Measurements from ENCODE around the gene ECHS1. TPM values are rescaled to one million over a fixed set of nuclear protein-coding genes. Genes with fewer than 3 reads are reported as not detected.

ECHS1 gene
- total and polyA plus RNA-seq, 10 of the 15 experiments (the other 5 are each of a cell fraction or from before 2014, with no cell fraction given), result 32.7 to 164 (median 62.4) TPM

DNA sequence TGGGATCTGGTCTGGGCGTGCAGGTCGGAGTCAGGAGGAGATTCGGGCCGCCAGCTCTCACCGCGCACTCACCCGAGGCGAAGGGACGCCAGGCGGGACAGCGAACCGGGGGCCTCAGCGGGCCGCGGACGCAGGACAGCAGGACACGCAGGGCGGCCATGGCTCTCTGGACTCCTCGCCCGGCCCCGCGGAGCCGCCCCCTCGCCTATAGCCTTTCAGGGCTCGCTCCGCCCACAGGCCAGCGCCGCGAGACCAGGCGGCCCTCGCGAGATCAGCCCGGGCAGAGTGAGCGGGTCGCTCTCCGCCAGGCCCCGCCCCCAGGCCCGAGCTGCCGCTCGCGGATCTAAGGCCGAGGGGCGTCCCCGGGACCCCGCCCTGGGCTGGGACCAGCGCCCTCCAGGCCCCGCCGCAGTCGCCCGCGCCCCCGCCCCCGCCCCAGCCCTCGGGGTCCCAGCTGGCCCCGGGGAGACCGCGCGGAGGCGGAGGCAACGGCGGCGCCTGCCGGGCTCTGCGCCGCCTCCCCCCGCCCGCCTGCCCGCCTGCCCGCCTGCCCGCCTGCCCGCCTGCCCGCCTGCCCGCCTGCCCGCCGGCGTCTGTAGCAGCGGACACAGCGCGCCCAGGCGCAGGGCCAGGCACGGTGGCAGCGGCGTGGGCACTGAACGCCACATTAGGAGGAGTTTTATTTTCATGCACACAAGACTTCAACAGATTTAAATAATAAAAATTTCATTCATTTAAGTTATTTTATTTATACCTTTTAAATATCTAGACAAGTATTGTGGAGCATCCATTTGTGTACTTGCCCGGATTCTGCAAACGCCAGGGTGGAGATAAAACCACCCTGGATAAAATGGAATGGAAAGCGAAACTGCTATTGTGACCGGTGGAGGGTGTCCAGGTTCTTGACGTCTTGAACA, at the start of gene ECHS1 (continued):
- TF ChIP-seq, protein P1, sequence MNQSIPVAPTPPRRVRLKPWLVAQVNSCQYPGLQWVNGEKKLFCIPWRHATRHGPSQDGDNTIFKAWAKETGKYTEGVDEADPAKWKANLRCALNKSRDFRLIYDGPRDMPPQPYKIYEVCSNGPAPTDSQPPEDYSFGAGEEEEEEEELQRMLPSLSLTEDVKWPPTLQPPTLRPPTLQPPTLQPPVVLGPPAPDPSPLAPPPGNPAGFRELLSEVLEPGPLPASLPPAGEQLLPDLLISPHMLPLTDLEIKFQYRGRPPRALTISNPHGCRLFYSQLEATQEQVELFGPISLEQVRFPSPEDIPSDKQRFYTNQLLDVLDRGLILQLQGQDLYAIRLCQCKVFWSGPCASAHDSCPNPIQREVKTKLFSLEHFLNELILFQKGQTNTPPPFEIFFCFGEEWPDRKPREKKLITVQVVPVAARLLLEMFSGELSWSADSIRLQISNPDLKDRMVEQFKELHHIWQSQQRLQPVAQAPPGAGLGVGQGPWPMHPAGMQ (IDR thresholded peaks at IDR 0.05; ENCODE audit: borderline replicate concordance), result peak; percentile 70
- TF ChIP-seq, protein P2, sequence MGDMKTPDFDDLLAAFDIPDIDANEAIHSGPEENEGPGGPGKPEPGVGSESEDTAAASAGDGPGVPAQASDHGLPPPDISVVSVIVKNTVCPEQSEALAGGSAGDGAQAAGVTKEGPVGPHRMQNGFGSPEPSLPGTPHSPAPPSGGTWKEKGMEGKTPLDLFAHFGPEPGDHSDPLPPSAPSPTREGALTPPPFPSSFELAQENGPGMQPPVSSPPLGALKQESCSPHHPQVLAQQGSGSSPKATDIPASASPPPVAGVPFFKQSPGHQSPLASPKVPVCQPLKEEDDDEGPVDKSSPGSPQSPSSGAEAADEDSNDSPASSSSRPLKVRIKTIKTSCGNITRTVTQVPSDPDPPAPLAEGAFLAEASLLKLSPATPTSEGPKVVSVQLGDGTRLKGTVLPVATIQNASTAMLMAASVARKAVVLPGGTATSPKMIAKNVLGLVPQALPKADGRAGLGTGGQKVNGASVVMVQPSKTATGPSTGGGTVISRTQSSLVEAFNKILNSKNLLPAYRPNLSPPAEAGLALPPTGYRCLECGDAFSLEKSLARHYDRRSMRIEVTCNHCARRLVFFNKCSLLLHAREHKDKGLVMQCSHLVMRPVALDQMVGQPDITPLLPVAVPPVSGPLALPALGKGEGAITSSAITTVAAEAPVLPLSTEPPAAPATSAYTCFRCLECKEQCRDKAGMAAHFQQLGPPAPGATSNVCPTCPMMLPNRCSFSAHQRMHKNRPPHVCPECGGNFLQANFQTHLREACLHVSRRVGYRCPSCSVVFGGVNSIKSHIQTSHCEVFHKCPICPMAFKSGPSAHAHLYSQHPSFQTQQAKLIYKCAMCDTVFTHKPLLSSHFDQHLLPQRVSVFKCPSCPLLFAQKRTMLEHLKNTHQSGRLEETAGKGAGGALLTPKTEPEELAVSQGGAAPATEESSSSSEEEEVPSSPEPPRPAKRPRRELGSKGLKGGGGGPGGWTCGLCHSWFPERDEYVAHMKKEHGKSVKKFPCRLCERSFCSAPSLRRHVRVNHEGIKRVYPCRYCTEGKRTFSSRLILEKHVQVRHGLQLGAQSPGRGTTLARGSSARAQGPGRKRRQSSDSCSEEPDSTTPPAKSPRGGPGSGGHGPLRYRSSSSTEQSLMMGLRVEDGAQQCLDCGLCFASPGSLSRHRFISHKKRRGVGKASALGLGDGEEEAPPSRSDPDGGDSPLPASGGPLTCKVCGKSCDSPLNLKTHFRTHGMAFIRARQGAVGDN (IDR thresholded peaks at IDR 0.05), result peak; percentile 43; the same call in 1 of the 2 replicates
- TF ChIP-seq MEF2B (IDR thresholded peaks at IDR 0.05; ENCODE audit: partially characterized antibody, poor library complexity, severe bottlenecking) (no peak), MYC (IDR thresholded peaks at IDR 0.05; ENCODE audit: insufficient read depth, insufficient read length, insufficient replicate concordance, low read length, severe bottlenecking) (no peak), RUNX3 (IDR thresholded peaks at IDR 0.05; ENCODE audit: low read length) (peak; percentile 6; the same call in 1 of the 2 replicates), SRF (IDR thresholded peaks at IDR 0.05; ENCODE audit: low read depth in 2 of 2, low read length in 2 of 2) (peak in 1 of 2 experiments; percentile 39; a peak in 2 of 4 replicates)
- TF ChIP-seq, protein P3, sequence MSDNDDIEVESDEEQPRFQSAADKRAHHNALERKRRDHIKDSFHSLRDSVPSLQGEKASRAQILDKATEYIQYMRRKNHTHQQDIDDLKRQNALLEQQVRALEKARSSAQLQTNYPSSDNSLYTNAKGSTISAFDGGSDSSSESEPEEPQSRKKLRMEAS (IDR thresholded peaks at IDR 0.05; ENCODE audit: low read depth, low read length), result 0 out of 2 replicates have a peak, but pooled peaks have one; percentile 43
- TF ChIP-seq, protein P4, sequence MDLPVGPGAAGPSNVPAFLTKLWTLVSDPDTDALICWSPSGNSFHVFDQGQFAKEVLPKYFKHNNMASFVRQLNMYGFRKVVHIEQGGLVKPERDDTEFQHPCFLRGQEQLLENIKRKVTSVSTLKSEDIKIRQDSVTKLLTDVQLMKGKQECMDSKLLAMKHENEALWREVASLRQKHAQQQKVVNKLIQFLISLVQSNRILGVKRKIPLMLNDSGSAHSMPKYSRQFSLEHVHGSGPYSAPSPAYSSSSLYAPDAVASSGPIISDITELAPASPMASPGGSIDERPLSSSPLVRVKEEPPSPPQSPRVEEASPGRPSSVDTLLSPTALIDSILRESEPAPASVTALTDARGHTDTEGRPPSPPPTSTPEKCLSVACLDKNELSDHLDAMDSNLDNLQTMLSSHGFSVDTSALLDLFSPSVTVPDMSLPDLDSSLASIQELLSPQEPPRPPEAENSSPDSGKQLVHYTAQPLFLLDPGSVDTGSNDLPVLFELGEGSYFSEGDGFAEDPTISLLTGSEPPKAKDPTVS (IDR thresholded peaks at IDR 0.05; ENCODE audit: low read depth, low read length), result no peak
- TF ChIP-seq, protein P5, sequence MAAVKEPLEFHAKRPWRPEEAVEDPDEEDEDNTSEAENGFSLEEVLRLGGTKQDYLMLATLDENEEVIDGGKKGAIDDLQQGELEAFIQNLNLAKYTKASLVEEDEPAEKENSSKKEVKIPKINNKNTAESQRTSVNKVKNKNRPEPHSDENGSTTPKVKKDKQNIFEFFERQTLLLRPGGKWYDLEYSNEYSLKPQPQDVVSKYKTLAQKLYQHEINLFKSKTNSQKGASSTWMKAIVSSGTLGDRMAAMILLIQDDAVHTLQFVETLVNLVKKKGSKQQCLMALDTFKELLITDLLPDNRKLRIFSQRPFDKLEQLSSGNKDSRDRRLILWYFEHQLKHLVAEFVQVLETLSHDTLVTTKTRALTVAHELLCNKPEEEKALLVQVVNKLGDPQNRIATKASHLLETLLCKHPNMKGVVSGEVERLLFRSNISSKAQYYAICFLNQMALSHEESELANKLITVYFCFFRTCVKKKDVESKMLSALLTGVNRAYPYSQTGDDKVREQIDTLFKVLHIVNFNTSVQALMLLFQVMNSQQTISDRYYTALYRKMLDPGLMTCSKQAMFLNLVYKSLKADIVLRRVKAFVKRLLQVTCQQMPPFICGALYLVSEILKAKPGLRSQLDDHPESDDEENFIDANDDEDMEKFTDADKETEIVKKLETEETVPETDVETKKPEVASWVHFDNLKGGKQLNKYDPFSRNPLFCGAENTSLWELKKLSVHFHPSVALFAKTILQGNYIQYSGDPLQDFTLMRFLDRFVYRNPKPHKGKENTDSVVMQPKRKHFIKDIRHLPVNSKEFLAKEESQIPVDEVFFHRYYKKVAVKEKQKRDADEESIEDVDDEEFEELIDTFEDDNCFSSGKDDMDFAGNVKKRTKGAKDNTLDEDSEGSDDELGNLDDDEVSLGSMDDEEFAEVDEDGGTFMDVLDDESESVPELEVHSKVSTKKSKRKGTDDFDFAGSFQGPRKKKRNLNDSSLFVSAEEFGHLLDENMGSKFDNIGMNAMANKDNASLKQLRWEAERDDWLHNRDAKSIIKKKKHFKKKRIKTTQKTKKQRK (IDR thresholded peaks at IDR 0.05; ENCODE audit: low read depth, low read length), result no peak
- TF ChIP-seq, protein P6, sequence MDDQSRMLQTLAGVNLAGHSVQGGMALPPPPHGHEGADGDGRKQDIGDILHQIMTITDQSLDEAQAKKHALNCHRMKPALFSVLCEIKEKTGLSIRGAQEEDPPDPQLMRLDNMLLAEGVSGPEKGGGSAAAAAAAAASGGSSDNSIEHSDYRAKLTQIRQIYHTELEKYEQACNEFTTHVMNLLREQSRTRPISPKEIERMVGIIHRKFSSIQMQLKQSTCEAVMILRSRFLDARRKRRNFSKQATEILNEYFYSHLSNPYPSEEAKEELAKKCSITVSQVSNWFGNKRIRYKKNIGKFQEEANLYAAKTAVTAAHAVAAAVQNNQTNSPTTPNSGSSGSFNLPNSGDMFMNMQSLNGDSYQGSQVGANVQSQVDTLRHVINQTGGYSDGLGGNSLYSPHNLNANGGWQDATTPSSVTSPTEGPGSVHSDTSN (IDR thresholded peaks at IDR 0.05; ENCODE audit: insufficient replicate concordance, low read depth, low read length), result no peak

Measured in GM12878 (cell line).